HG03175 (cell line): ENCODE results near the gene KCNH1.
A peak's percentile ranks its signal among the peaks of the same experiment; 100 is the strongest.

Source experiments
- ATAC-seq: cut with Tn5 transposase; IDR thresholded peaks from one replicate; pipeline ENCODE4 v1.9.1; 2021; ENCODE audit warnings: mild to moderate bottlenecking, moderate library complexity; ENCODE audit not compliant: unreplicated experiment

KCNH1 gene

GRCh38 chr1:211133836-211134669 is at the start of gene KCNH1:
Gene KCNH1 (minus strand): TSS chr1:211134148. CDS start chr1:211133945, 203 bp downstream.
- ATAC-seq = peak; percentile 91

GRCh38 chr1:211182746-211183145 is 48.8 kb upstream of the KCNH1 start:
- ATAC-seq = no peak

- ATAC-seq = no peak
Observed at GRCh38 chr1:211174375-211174774, 40.4 kb upstream of the KCNH1 start.

- ATAC-seq = no peak
Observed at GRCh38 chr1:211172657-211173056, 38.7 kb upstream of the KCNH1 start.

GRCh38 chr1:211169353-211169752 is 35.4 kb upstream of the KCNH1 start:
- no peak for ATAC-seq

GRCh38 chr1:211158866-211159265 is 24.9 kb upstream of the KCNH1 start:
- ATAC-seq = no peak

GRCh38 chr1:211155040-211155439 is 21.1 kb upstream of the KCNH1 start:
- ATAC-seq = no peak

GRCh38 chr1:211153932-211154331 is 20.0 kb upstream of the KCNH1 start:
- ATAC-seq = no peak

- ATAC-seq = no peak
Observed at GRCh38 chr1:211148366-211148765, 14.4 kb upstream of the KCNH1 start.

- no peak for ATAC-seq
Observed at GRCh38 chr1:211145944-211146343, 12.0 kb upstream of the KCNH1 start.

GRCh38 chr1:211135342-211135950 is 1.5 kb upstream of the KCNH1 start:
- ATAC-seq = no peak

- peak; percentile 9 for ATAC-seq
Observed at GRCh38 chr1:211133393-211133835, 534 bp downstream of the KCNH1 start.

- ATAC-seq = no peak
Observed at GRCh38 chr1:211132721-211133392, 1.1 kb downstream of the KCNH1 start.

- no peak for ATAC-seq
Observed at GRCh38 chr1:211129776-211130175, 4.2 kb downstream of the KCNH1 start.

GRCh38 chr1:211127166-211127565 is 6.8 kb downstream of the KCNH1 start:
- ATAC-seq = no peak

GRCh38 chr1:211126622-211127021 is 7.3 kb downstream of the KCNH1 start:
- ATAC-seq = no peak

GRCh38 chr1:211118407-211119102 is 15.4 kb downstream of the KCNH1 start:
- no peak for ATAC-seq

GRCh38 chr1:211114446-211114845 is 19.5 kb downstream of the KCNH1 start:
- ATAC-seq = no peak

- ATAC-seq = no peak
Observed at GRCh38 chr1:211113566-211113965, 20.4 kb downstream of the KCNH1 start.

GRCh38 chr1:211111351-211111750 is 22.6 kb downstream of the KCNH1 start:
- no peak for ATAC-seq

GRCh38 chr1:211101481-211101880 is 32.5 kb downstream of the KCNH1 start:
- ATAC-seq = no peak
